Endothelial cell (in vitro differentiated cells): Measurements from ENCODE around the gene CCDC142. TPM values are rescaled to one million over a fixed set of nuclear protein-coding genes. Genes with fewer than 3 reads are reported as not detected.
A peak's percentile ranks its signal among the peaks of the same experiment; 100 is the strongest.

ENCODE experiments used
- DNase-seq: peaks from one replicate; pipeline ENCODE4 v3.0.0; 2021; ENCODE audit warnings: low spot score
- H3K27ac Mint-ChIP-seq: one replicate; pipeline ENCODE4 v1.8.0; 2021; ENCODE audit warnings: mixed read lengths, inconsistent platforms; ENCODE audit not compliant: unreplicated experiment
- H3K27me3 Mint-ChIP-seq: one replicate; pipeline ENCODE4 v1.8.0; 2021; ENCODE audit warnings: mild to moderate bottlenecking, moderate library complexity, mixed read lengths, inconsistent platforms; ENCODE audit not compliant: unreplicated experiment
- H3K36me3 Mint-ChIP-seq: one replicate; pipeline ENCODE4 v1.8.0; 2021; ENCODE audit warnings: mild to moderate bottlenecking, low read depth, mixed read lengths, inconsistent platforms; ENCODE audit not compliant: unreplicated experiment
- H3K4me1 Mint-ChIP-seq: one replicate; pipeline ENCODE4 v1.8.0; 2021; ENCODE audit warnings: mild to moderate bottlenecking, mixed read lengths, inconsistent platforms; ENCODE audit not compliant: unreplicated experiment
- H3K4me3 Mint-ChIP-seq: one replicate; pipeline ENCODE4 v1.8.0; 2021; ENCODE audit warnings: mild to moderate bottlenecking, mixed read lengths, inconsistent platforms; ENCODE audit not compliant: unreplicated experiment
- H3K9me3 Mint-ChIP-seq: one replicate; pipeline ENCODE4 v1.8.0; 2021; ENCODE audit warnings: mixed read lengths, inconsistent platforms; ENCODE audit not compliant: unreplicated experiment
- CTCF ChIP-seq: fragments of 200-600 bp; sonication (generic); IDR thresholded peaks from one replicate; pipeline ENCODE4 v1.5.0; 2021; ENCODE audit warnings: antibody characterized with exemption; ENCODE audit not compliant: unreplicated experiment
- total RNA-seq: library from RNA; stranded (reverse); fragmentation: NEBNext Ultra II Directional; extraction: Animal tissue kit (Norgen Biotek cat#: 25700); gene quantifications from one replicate; pipeline ENCODE4 v1.2.1, GENCODE V29; 2021; ENCODE audit not compliant: unreplicated experiment

Gene CCDC142
- total RNA-seq, 1 donor from 2014 or later, result 20.7 TPM

- peak overlapping the region; percentile 98 for H3K4me3 Mint-ChIP-seq
- H3K4me1 Mint-ChIP-seq, result peaks cover 20% of the 10 kb centered on the region
- peaks cover 4% of the 10 kb centered on the region for H3K27me3 Mint-ChIP-seq
- peak; percentile 57 for DNase-seq
- no peaks in the 10 kb centered on the region for H3K9me3 Mint-ChIP-seq
- H3K27ac Mint-ChIP-seq, result peak overlapping the region; percentile 94
- TF ChIP-seq CTCF, result no peak
- peaks cover 5% of the 10 kb centered on the region for H3K36me3 Mint-ChIP-seq
Observed at GRCh38 chr2:74481961-74482800, 617 bp downstream of the CCDC142 start.

GRCh38 chr2:74481431-74481830 lies 1.4 kb downstream of the CCDC142 start:
- no peak for TF ChIP-seq CTCF
- H3K36me3 Mint-ChIP-seq, result peaks cover 10% of the 10 kb centered on the region
- no peak for DNase-seq

GRCh38 chr2:74474899-74475298 lies 7.9 kb downstream of the CCDC142 start:
- peaks cover 16% of the 10 kb centered on the region for H3K4me1 Mint-ChIP-seq
- H3K27me3 Mint-ChIP-seq, result peaks cover 6% of the 10 kb centered on the region
- H3K27ac Mint-ChIP-seq, result no peak overlapping the region
- no peaks in the 10 kb centered on the region for H3K9me3 Mint-ChIP-seq
- peak; percentile 37 for DNase-seq
- H3K4me3 Mint-ChIP-seq, result peak overlapping the region; percentile 37
- peak; percentile 31 for TF ChIP-seq CTCF
- peaks cover 27% of the 10 kb centered on the region for H3K36me3 Mint-ChIP-seq

More at GRCh38 chr2:74481431-74481830, 1.4 kb downstream of the CCDC142 start:
- Mint-ChIP-seq H3K9me3 (no peaks in the 10 kb centered on the region), H3K4me3 (peak overlapping the region; percentile 90), H3K27ac (no peak overlapping the region), H3K4me1 (peaks cover 21% of the 10 kb centered on the region), H3K27me3 (peaks cover 3% of the 10 kb centered on the region)

GRCh38 chr2:74474481-74474880 lies 8.3 kb downstream of the CCDC142 start:
- peaks cover 16% of the 10 kb centered on the region for H3K4me1 Mint-ChIP-seq
- peak overlapping the region; percentile 37 for H3K4me3 Mint-ChIP-seq
- H3K36me3 Mint-ChIP-seq, result peaks cover 29% of the 10 kb centered on the region
- no peak for TF ChIP-seq CTCF
- no peak overlapping the region for H3K27ac Mint-ChIP-seq
- DNase-seq, result no peak
- H3K27me3 Mint-ChIP-seq, result peaks cover 8% of the 10 kb centered on the region
- no peaks in the 10 kb centered on the region for H3K9me3 Mint-ChIP-seq

GRCh38 chr2:74472945-74473258 lies 9.9 kb downstream of the CCDC142 start:
- Mint-ChIP-seq H3K9me3 (no peaks in the 10 kb centered on the region), H3K36me3 (peaks cover 29% of the 10 kb centered on the region), H3K27me3 (peaks cover 8% of the 10 kb centered on the region), H3K27ac (peak overlapping the region; percentile 97), H3K4me1 (peaks cover 16% of the 10 kb centered on the region), H3K4me3 (peak overlapping the region; percentile 95)
- no peak for DNase-seq
- TF ChIP-seq CTCF, result no peak
